ENCODE data around the gene CCDC12. TPM values are rescaled to one million over a fixed set of nuclear protein-coding genes. Genes with fewer than 3 reads are reported as not detected.
A peak's percentile ranks its signal among the peaks of the same experiment; 100 is the strongest.

Gene CCDC12
- total and polyA plus RNA-seq, 8 donors: 34.7 to 57.9 (median 46.1) TPM

DNA sequence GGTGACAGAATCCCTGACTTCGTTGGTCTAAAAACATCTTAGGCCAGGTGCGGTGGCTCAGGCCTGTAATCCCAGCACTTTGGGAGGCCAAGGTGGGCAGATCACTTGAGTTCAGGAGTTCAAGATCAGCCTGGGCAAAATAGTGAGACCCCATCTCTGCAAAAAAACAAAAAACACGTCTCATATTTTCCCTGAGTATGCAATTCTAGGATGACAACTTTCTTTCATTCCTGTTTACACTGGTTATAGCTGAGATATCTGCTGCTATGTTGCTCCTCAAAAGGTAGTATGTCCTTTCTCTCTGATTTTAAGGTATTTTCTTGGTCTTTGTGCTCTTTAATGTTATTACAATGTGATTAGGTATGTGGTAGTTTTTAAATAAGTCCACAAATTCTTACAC lies 59.7 kb downstream of the CCDC12 start:
- H3K9me3 ChIP-seq: no peaks in the 10 kb centered on the region
- intact Hi-C loops (cut with DNase I): no loop called here
- H3K27ac ChIP-seq: no peak overlapping the region
- H3K27me3 ChIP-seq: no peaks in the 10 kb centered on the region
- TF ChIP-seq, protein P1, sequence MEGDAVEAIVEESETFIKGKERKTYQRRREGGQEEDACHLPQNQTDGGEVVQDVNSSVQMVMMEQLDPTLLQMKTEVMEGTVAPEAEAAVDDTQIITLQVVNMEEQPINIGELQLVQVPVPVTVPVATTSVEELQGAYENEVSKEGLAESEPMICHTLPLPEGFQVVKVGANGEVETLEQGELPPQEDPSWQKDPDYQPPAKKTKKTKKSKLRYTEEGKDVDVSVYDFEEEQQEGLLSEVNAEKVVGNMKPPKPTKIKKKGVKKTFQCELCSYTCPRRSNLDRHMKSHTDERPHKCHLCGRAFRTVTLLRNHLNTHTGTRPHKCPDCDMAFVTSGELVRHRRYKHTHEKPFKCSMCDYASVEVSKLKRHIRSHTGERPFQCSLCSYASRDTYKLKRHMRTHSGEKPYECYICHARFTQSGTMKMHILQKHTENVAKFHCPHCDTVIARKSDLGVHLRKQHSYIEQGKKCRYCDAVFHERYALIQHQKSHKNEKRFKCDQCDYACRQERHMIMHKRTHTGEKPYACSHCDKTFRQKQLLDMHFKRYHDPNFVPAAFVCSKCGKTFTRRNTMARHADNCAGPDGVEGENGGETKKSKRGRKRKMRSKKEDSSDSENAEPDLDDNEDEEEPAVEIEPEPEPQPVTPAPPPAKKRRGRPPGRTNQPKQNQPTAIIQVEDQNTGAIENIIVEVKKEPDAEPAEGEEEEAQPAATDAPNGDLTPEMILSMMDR (IDR thresholded peaks at IDR 0.05): no peak
- DNase-seq: no peak
- H3K4me1 ChIP-seq: no peaks in the 10 kb centered on the region
- peaks cover 0 to 65% of the 10 kb centered on the region in 2 donors for H3K36me3 ChIP-seq
- H3K4me3 ChIP-seq: no peak overlapping the region
- no peak for ATAC-seq

DNA sequence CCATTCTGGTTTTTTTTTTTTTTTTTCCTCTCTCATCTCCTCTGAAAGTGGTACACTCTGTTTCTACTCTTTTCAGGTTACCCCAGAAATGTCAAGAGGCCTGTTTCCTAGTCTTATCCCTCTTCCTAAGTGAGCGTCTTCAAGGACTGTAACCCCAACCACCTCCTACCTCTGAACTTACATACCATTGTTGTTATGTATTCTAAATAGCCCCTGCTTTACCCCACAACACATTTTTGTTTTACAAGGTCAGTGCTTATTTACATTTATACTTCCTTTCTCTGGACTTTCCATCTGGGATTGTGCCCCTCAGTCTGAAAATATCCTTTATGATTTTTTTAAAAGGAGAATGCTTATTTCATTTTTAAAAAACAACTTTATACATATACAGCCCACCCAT lies 60.3 kb downstream of the CCDC12 start:
- ATAC-seq (no peak), DNase-seq (no peak)
- H3K27me3 ChIP-seq: no peaks in the 10 kb centered on the region
- no peak overlapping the region for H3K27ac ChIP-seq
- H3K9me3 ChIP-seq: no peaks in the 10 kb centered on the region
- intact Hi-C loops (cut with DNase I): no loop called here
- H3K4me3 ChIP-seq: no peak overlapping the region
- no peaks in the 10 kb centered on the region for H3K4me1 ChIP-seq
- TF ChIP-seq, protein P1 (IDR thresholded peaks at IDR 0.05): no peak
- H3K36me3 ChIP-seq: peaks cover 0 to 60% of the 10 kb centered on the region in 2 donors

DNA sequence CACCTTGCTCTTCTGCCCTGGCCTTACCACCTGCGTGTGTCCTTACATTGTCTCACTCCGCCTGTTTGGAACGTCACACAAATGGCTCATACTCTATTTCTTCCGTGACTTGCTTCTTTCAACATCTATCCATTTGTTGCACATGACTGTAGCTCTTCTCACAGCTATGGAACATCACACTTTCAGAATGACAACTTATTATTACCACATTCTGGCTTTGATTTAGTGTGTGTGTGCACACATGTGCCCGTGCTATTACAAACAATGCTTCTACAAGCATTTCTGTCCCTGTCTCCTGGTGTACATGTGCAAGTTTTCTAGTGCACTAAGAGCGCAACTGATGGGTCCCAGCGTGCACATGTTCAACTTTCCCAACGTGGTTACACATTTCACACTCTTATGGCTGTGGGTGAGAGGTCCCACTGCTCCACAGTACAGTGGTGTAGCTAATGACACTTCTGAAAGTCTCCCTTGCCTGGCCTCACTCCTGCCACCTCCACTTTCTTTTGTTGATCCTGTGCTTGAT lies 61.2 kb downstream of the CCDC12 start:
- no peak for DNase-seq
- TF ChIP-seq, protein P1 (IDR thresholded peaks at IDR 0.05): no peak
- Histone ChIP-seq H3K27me3 (no peaks in the 10 kb centered on the region), H3K4me1 (no peaks in the 10 kb centered on the region), H3K36me3 (peaks cover 0 to 51% of the 10 kb centered on the region in 2 donors), H3K27ac (no peak overlapping the region), H3K4me3 (no peak overlapping the region), H3K9me3 (no peaks in the 10 kb centered on the region)
- intact Hi-C loops (cut with DNase I): no loop called here
- ATAC-seq: no peak

DNA sequence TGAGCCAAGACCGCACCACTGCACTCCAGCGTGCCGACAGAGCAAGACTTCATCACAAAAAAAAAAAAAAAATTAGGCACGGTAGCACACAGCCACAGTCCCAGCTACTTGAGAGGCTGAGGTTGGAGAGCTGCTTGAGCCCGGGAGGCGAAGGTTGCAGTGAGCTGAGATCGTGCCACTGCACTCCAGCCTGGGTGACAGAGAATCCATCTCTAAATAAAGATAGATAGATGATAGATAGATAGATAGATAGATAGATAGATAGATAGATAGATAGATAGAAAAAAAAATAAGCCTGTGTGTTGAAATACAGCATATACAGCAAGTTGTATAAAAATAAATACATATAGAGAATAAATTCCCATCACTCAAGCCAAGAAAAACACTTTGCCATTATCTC lies 61.7 kb downstream of the CCDC12 start:
- Histone ChIP-seq H3K27me3 (no peaks in the 10 kb centered on the region), H3K27ac (no peak overlapping the region), H3K4me1 (peaks cover under 1 to 1% of the 10 kb centered on the region in 2 donors), H3K36me3 (peaks cover 0 to 46% of the 10 kb centered on the region in 2 donors), H3K9me3 (no peaks in the 10 kb centered on the region), H3K4me3 (no peak overlapping the region)
- no peak for DNase-seq
- peak; percentile 41 for ATAC-seq
- TF ChIP-seq, protein P1 (IDR thresholded peaks at IDR 0.05): no peak
- intact Hi-C loops (cut with DNase I): no loop called here

DNA sequence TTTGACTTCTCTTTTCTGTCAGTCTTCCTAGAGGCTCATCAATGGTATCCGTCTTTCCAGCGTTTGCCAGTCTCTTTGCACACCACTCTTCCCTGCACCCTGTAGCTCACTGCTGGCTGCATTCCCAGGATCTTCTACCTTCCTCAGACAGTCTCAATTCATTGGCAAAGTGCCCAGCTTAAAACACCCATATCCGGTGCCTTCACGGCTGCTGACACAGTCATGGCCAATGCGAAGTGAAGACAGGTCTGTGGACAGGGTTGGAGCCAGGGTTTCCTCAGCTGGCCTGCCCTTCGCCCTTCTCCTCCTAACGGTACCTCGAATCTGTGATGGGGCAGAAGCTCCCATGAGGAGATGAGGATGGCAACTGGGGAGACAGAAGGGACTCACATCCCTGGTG lies 62.9 kb downstream of the CCDC12 start:
- peak in 1 of 4 donors; percentile 23 for DNase-seq
- Histone ChIP-seq H3K27ac (no peak overlapping the region), H3K4me1 (peaks cover 10 to 12% of the 10 kb centered on the region in 2 donors), H3K36me3 (peaks cover 0 to 34% of the 10 kb centered on the region in 2 donors), H3K27me3 (no peaks in the 10 kb centered on the region), H3K9me3 (no peaks in the 10 kb centered on the region), H3K4me3 (no peak overlapping the region)
- intact Hi-C loops (cut with DNase I): no loop called here
- TF ChIP-seq, protein P1 (IDR thresholded peaks at IDR 0.05): no peak
- no peak for ATAC-seq
